Measurements from ENCODE around the gene EXOC6B. TPM values are rescaled to one million over a fixed set of nuclear protein-coding genes. Genes with fewer than 3 reads are reported as not detected.

The EXOC6B gene
- total RNA-seq, 2 donors from 2014 or later, result 21.3 to 28.8 TPM

DNA sequence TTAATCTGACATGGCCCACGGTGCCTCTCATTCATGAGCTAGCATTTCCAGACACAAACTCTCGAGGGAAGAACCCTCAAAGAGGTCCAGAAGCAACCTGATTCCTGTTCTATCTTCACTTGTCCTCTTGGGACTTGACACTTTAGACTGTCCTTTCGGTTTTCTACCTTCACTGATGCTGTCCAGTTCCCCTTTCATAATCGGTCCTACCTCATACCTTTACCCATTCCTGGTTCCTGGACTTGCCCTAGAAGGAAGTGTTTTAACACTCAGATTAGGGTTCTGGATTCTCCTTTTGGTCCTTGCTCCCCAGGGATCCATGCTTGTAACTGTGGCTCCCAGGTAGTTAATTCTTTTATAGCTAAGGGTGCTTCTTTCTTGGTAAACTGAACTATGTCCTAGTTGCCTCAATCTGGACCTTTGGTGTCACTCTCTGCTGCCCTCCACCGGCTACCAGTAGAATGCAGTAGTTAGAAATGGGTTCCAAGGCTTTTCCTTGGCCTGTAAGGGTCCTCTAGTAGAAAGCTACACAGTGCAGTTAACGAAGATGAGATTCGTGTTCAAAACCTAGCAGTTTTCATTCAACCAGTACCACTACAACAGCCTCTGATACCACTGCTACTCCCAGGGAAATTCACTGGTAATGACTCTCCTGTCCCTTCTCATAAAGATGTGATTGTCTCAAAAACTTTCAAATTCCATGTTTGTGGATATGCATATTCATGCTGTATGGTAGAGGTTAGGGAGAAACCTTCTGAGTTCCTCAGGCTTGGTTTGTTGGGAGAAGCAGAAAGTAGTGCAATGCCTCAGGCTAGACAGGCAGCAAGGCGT, 500.0 kb downstream of the EXOC6B start:
- no peaks in the 10 kb centered on the region for H3K4me1 ChIP-seq
- no peaks in the 10 kb centered on the region for H3K9me3 ChIP-seq

DNA sequence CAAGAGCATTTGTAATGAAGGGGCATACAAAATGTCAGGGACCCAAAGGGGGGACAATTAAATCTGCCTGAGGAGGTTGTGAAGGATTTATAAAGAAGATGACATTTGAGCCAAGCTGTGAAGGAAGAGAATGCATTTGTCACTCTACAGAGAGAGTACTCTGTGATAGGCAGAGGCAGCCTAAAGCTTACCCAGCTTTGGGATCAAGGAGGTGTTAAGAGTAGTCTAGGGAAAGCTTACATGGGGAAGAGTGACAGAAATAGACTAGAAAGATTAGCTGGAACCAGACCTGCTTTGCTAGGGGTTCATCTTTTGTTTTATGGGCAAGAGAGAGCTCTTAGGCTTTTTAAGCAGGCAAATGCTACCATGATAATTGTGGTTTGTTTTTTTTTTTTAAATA, 509.1 kb downstream of the EXOC6B start:
- no peaks in the 10 kb centered on the region for H3K4me1 ChIP-seq
- H3K27ac ChIP-seq, result no peak overlapping the region
- TF ChIP-seq, protein P1, sequence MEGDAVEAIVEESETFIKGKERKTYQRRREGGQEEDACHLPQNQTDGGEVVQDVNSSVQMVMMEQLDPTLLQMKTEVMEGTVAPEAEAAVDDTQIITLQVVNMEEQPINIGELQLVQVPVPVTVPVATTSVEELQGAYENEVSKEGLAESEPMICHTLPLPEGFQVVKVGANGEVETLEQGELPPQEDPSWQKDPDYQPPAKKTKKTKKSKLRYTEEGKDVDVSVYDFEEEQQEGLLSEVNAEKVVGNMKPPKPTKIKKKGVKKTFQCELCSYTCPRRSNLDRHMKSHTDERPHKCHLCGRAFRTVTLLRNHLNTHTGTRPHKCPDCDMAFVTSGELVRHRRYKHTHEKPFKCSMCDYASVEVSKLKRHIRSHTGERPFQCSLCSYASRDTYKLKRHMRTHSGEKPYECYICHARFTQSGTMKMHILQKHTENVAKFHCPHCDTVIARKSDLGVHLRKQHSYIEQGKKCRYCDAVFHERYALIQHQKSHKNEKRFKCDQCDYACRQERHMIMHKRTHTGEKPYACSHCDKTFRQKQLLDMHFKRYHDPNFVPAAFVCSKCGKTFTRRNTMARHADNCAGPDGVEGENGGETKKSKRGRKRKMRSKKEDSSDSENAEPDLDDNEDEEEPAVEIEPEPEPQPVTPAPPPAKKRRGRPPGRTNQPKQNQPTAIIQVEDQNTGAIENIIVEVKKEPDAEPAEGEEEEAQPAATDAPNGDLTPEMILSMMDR (IDR thresholded peaks at IDR 0.05), result no peak
- no peaks in the 10 kb centered on the region for H3K36me3 ChIP-seq
- no peak overlapping the region for H3K4me3 ChIP-seq
- H3K9me3 ChIP-seq, result no peaks in the 10 kb centered on the region
- intact Hi-C loops (cut with DNase I), result no loop called here
- H3K27me3 ChIP-seq, result no peaks in the 10 kb centered on the region
- H3K9ac ChIP-seq (ENCODE audit: low read depth in 2 of 2, low read length in 2 of 2), result no peak overlapping the region
- DNase-seq, result no peak

More for the DNA sequence above, 500.0 kb downstream of the EXOC6B start:
- Histone ChIP-seq H3K36me3 (no peaks in the 10 kb centered on the region), H3K27ac (no peak overlapping the region), H3K27me3 (no peaks in the 10 kb centered on the region), H3K4me3 (no peak overlapping the region), H3K9ac (ENCODE audit: low read depth in 2 of 2, low read length in 2 of 2) (no peak overlapping the region)
- DNase-seq, result peak; percentile 67
- intact Hi-C loops (cut with DNase I), result loop anchor here (10.0 kb wide), 1 partner anchor 781 kb away; no protein-coding TSS in a partner anchor
- TF ChIP-seq, protein P1 (IDR thresholded peaks at IDR 0.05), result peak; percentile 63

DNA sequence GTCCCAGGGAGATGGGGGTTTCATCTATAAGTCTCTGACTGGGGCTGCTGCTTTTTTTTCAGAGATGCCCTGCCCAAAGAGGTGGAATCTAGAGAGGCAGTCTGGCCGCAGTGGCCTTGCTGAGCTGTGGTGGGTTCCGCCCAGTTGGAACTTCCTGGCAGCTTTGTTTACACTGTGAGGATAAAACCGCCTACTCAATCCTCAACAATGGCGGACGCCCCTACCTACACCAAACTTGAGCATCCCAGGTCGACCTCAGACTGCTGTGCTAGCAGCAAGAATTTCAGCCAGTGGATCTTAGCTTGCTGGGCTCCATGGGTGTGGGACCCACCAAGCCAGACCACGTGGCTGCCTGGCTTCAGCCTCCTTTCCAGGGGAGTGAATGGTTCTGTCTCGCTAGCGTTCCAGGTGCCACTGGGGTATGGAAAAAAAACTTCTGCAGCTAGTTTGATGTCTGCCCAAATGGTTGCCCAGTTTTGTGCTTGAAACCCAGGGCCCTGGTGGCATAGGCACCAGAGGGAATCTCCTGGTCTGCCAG, 525.6 kb downstream of the EXOC6B start:
- Histone ChIP-seq H3K4me3 (no peak overlapping the region), H3K9ac (ENCODE audit: low read depth in 2 of 2, low read length in 2 of 2) (no peak overlapping the region), H3K4me1 (no peaks in the 10 kb centered on the region), H3K27ac (no peak overlapping the region), H3K9me3 (no peaks in the 10 kb centered on the region), H3K36me3 (no peaks in the 10 kb centered on the region), H3K27me3 (no peaks in the 10 kb centered on the region)
- DNase-seq, result no peak
- intact Hi-C loops (cut with DNase I), result no loop called here
- TF ChIP-seq, protein P1 (IDR thresholded peaks at IDR 0.05), result no peak

DNA sequence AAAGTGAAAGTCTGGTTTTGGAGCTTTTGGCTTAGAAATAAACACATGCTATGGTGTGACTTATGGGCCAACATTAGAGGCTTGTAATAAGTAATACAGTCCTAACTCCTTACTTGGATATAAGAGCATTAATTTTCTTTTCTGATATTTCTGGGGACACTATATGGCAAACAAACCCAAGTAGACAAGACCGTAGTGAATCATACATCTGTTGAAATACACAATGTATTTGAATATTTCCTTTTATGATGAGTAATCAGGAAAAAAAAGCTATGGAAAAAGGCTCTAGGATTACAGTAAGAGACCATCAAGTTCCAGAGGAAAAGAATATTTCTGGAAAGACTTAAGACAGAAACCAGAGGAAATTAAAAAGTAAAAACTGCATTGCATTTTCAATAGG, 532.2 kb downstream of the EXOC6B start:
- TF ChIP-seq, protein P1 (IDR thresholded peaks at IDR 0.05), result no peak
- Histone ChIP-seq H3K27ac (no peak overlapping the region), H3K9me3 (no peaks in the 10 kb centered on the region), H3K4me3 (no peak overlapping the region), H3K36me3 (no peaks in the 10 kb centered on the region), H3K4me1 (no peaks in the 10 kb centered on the region), H3K27me3 (no peaks in the 10 kb centered on the region), H3K9ac (ENCODE audit: low read depth in 2 of 2, low read length in 2 of 2) (no peak overlapping the region)
- intact Hi-C loops (cut with DNase I), result no loop called here
- no peak for DNase-seq

DNA sequence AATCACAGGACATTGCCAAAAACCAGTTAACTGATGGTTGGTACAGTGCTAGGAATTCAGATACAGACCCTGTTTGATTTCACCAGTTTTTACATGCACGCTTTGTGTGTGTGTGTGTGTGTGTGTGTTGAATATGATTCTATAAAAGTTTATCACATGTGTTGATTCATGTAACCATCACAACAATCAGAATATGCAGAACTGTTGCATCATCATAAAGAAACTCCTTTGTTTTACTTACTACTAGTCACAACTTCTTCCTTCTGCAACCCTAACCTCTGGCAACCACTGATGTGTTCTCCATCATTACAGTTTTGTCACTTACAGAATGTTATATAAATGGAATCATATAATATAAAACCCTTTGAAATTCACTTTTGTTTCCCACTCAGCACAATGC, 533.4 kb downstream of the EXOC6B start:
- Histone ChIP-seq H3K4me1 (no peaks in the 10 kb centered on the region), H3K27ac (no peak overlapping the region), H3K36me3 (no peaks in the 10 kb centered on the region), H3K9me3 (no peaks in the 10 kb centered on the region), H3K27me3 (no peaks in the 10 kb centered on the region), H3K4me3 (no peak overlapping the region), H3K9ac (ENCODE audit: low read depth in 2 of 2, low read length in 2 of 2) (no peak overlapping the region)
- TF ChIP-seq, protein P1 (IDR thresholded peaks at IDR 0.05), result no peak
- intact Hi-C loops (cut with DNase I), result no loop called here
- DNase-seq, result no peak
